Fibroblast of the aortic adventitia (primary cell): Measurements from ENCODE around the gene LRFN2. TPM values are rescaled to one million over a fixed set of nuclear protein-coding genes. Genes with fewer than 3 reads are reported as not detected.

Source experiments
- DNase-seq: peaks from one replicate; pipeline ENCODE4 v3.0.0-alpha.2; 2010; ENCODE audit warnings: low read depth
- H3K4me3 ChIP-seq: 2 replicates; pipeline ENCODE4 v1.5.1; 2011; ENCODE audit warnings: low read depth, mild to moderate bottlenecking, control low read depth, low read length, moderate library complexity
- CTCF ChIP-seq: IDR thresholded peaks from 2 replicates; pipeline ENCODE4 v1.5.1; 2011; ENCODE audit warnings: mild to moderate bottlenecking, low read length, control low read depth, inconsistent platforms; ENCODE audit not compliant: insufficient read depth
- total RNA-seq: library from RNA; depleted of rRNA; stranded (reverse); fragments of >200 nt; gene quantifications from 2 replicates; pipeline ENCODE4 v1.2.3, GENCODE V29; 2012; ENCODE audit warnings: low replicate concordance

LRFN2 gene
- total RNA-seq, 1 donor = not detected

GRCh38 chr6:40517654-40518053, 69.5 kb downstream of the LRFN2 start:
- TF ChIP-seq CTCF = no peak
- DNase-seq = no peak
- no peak overlapping the region for H3K4me3 ChIP-seq

GRCh38 chr6:40516429-40516828, 70.7 kb downstream of the LRFN2 start:
- DNase-seq = no peak
- H3K4me3 ChIP-seq = no peak overlapping the region
- TF ChIP-seq CTCF = no peak

GRCh38 chr6:40512340-40512739, 74.8 kb downstream of the LRFN2 start:
- H3K4me3 ChIP-seq = no peak overlapping the region
- no peak for TF ChIP-seq CTCF
- no peak for DNase-seq

- no peak for TF ChIP-seq CTCF
- no peak overlapping the region for H3K4me3 ChIP-seq
- no peak for DNase-seq
These were observed 75.3 kb downstream of the LRFN2 start for GRCh38 chr6:40511884-40512283.

DNA sequence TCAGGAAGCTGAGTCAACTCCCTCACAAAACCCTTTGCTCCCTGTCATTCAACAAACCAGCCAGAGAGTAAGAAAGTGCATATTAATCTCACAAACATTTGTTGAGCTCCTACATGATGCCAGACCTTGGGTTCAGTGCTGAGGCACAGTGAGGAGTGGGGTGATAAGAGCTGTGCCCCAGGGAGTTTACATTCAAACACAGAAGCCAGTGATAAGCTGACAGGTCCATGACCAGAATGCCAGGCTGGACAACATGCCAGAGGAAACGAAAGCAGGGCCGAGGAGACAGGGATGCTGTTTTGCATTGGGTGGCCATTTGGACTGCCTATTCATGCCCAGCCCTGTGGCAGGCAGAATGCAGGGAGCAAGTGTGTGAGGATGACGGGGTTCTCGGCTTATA, 76.7 kb downstream of the LRFN2 start:
- no peak for TF ChIP-seq CTCF
- no peak for DNase-seq
- H3K4me3 ChIP-seq = no peak overlapping the region

DNA sequence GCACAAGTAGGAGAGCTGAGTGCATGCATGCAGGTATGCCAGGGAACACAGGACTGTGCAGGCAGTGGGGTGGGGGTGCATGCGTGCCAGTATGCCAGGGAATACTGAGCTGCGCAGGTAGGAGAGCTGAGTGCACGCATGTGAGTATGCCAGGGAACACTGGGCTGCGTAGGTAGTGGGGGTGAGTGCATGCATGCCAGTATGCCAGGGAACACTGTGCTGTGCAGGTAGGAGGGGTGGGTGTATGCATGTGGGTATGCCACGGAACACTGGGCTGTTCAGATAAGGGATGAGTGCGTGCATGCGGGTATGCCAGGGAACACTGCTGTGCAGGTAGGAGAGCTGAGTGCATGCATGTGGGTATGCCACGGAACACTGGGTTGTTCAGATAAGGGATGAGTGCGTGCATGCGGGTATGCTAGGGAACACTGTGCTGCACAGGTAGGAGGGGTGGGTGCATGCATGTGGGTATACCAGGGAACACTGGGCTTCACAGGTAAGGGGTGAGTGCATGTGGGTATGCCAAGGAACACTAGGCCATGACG, 77.4 kb downstream of the LRFN2 start:
- TF ChIP-seq CTCF = no peak
- no peak for DNase-seq
- no peak overlapping the region for H3K4me3 ChIP-seq

DNA sequence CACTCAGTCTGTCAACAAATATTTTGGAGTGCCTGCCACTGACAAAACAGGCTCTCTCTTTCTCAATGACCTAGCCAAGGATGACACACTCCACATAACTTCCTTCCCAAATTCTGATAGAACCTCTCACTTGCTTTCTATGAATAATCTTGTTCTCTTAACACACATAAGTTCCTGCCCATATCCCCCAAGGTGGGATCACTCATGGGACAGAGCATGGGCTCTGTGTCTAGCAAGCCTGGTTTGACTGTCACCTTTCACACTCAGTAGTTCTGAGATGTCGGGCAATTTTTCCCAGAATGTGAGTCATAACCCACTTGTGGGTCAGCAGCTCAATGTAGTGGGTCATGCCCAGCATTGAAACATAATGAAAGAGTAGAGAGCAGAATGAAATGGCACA, 78.1 kb downstream of the LRFN2 start:
- TF ChIP-seq CTCF = no peak
- DNase-seq = no peak
- H3K4me3 ChIP-seq = no peak overlapping the region
